HAP-1 (cell line): ENCODE measurements around the gene TBC1D2.

Source experiments
- DNase-seq, 2 experiments: peaks; one replicate each; pipeline ENCODE4 v3.0.0-alpha.2; 2016 to 2020; ENCODE audit warnings: low spot score in 2 of 2
- H3K27me3 ChIP-seq: fragments of 250-450 bp; sonication (Bioruptor Pico); 2 replicates; pipeline ENCODE4 v1.5.1; 2020; ENCODE audit warnings: low read depth, mild to moderate bottlenecking, moderate library complexity
- H3K36me3 ChIP-seq: fragments of 250-450 bp; sonication (Bioruptor Pico); replicated peaks from 2 replicates; pipeline ENCODE4 v1.5.1; 2020; ENCODE audit warnings: mild to moderate bottlenecking
- H3K4me1 ChIP-seq: fragments of 250-450 bp; sonication (Bioruptor Pico); 2 replicates; pipeline ENCODE4 v1.5.1; 2020; ENCODE audit warnings: mild to moderate bottlenecking
- H3K4me3 ChIP-seq: fragments of 250-450 bp; sonication (Bioruptor Pico); 2 replicates; pipeline ENCODE4 v1.5.1; 2020; ENCODE audit warnings: mild to moderate bottlenecking, moderate library complexity
- H3K9me3 ChIP-seq: fragments of 250-450 bp; sonication (Bioruptor Pico); 2 replicates; pipeline ENCODE4 v1.5.1; 2020; ENCODE audit warnings: mild to moderate bottlenecking, moderate library complexity
- in situ Hi-C: fragments of 300-500 bp; cut with MboI; formaldehyde crosslinking; loops from 3 replicates; pipeline ENCODE4 v1.14.3; 2020; ENCODE audit warnings: low sequenced_read_pairs, inconsistent platforms, mixed read lengths

Gene TBC1D2

GRCh38 chr9:98247831-98248657, 7.4 kb downstream of the TBC1D2 start:
- Histone ChIP-seq H3K4me3 (no peak overlapping the region), H3K36me3 (no peaks in the 10 kb centered on the region), H3K4me1 (no peaks in the 10 kb centered on the region), H3K9me3 (no peaks in the 10 kb centered on the region), H3K27me3 (no peaks in the 10 kb centered on the region)
- in situ Hi-C loops: no loop called here
- no peak for DNase-seq

GRCh38 chr9:98242426-98242825, 13.0 kb downstream of the TBC1D2 start:
- in situ Hi-C loops: no loop called here
- no peaks in the 10 kb centered on the region for H3K36me3 ChIP-seq
- no peaks in the 10 kb centered on the region for H3K27me3 ChIP-seq
- no peaks in the 10 kb centered on the region for H3K4me1 ChIP-seq
- peak in 1 of 2 experiments; percentile 7 for DNase-seq
- no peak overlapping the region for H3K4me3 ChIP-seq
- H3K9me3 ChIP-seq: no peaks in the 10 kb centered on the region

GRCh38 chr9:98241357-98242300, 13.8 kb downstream of the TBC1D2 start:
- DNase-seq: no peak
- Histone ChIP-seq H3K4me3 (no peak overlapping the region), H3K9me3 (no peaks in the 10 kb centered on the region), H3K4me1 (no peaks in the 10 kb centered on the region), H3K27me3 (no peaks in the 10 kb centered on the region), H3K36me3 (no peaks in the 10 kb centered on the region)
- in situ Hi-C loops: no loop called here

DNA sequence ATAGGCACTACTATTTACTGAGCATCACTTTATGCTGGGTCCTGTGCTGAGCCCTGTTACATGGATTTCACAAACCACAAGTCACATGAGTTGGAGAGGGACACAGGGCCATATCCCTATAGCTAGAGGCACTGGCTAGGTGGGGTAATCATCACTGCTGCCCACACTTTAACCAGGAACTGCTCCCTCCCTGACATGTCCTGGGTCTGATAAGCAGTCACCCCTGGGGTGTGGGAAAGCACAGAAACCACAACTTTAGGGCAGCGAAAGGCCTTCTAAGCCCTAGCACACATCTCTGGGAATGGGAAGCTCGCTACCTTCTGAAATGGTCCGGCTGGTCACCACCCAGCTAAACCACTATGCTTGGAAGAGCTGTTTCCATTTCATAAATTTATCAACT, 15.0 kb downstream of the TBC1D2 start:
- no peaks in the 10 kb centered on the region for H3K9me3 ChIP-seq
- in situ Hi-C loops: no loop called here
- H3K4me3 ChIP-seq: no peak overlapping the region
- H3K36me3 ChIP-seq: no peaks in the 10 kb centered on the region
- H3K4me1 ChIP-seq: no peaks in the 10 kb centered on the region
- no peaks in the 10 kb centered on the region for H3K27me3 ChIP-seq
- DNase-seq: no peak

- H3K9me3 ChIP-seq: no peaks in the 10 kb centered on the region
- in situ Hi-C loops: no loop called here
- H3K4me1 ChIP-seq: no peaks in the 10 kb centered on the region
- H3K27me3 ChIP-seq: no peaks in the 10 kb centered on the region
- no peaks in the 10 kb centered on the region for H3K36me3 ChIP-seq
- DNase-seq: no peak
- no peak overlapping the region for H3K4me3 ChIP-seq
Observed at GRCh38 chr9:98236901-98237487, 18.5 kb downstream of the TBC1D2 start.

GRCh38 chr9:98235126-98235525, 20.3 kb downstream of the TBC1D2 start:
- no peak for DNase-seq
- no peaks in the 10 kb centered on the region for H3K9me3 ChIP-seq
- H3K4me3 ChIP-seq: no peak overlapping the region
- H3K27me3 ChIP-seq: no peaks in the 10 kb centered on the region
- no peaks in the 10 kb centered on the region for H3K36me3 ChIP-seq
- in situ Hi-C loops: no loop called here
- no peaks in the 10 kb centered on the region for H3K4me1 ChIP-seq

GRCh38 chr9:98234245-98234825, 21.1 kb downstream of the TBC1D2 start:
- Histone ChIP-seq H3K4me1 (no peaks in the 10 kb centered on the region), H3K4me3 (no peak overlapping the region), H3K36me3 (no peaks in the 10 kb centered on the region), H3K9me3 (no peaks in the 10 kb centered on the region), H3K27me3 (no peaks in the 10 kb centered on the region)
- no peak for DNase-seq
- in situ Hi-C loops: no loop called here

- Histone ChIP-seq H3K36me3 (no peaks in the 10 kb centered on the region), H3K4me1 (no peaks in the 10 kb centered on the region), H3K27me3 (no peaks in the 10 kb centered on the region), H3K9me3 (no peaks in the 10 kb centered on the region), H3K4me3 (no peak overlapping the region)
- in situ Hi-C loops: no loop called here
- no peak for DNase-seq
Observed at GRCh38 chr9:98232926-98233325, 22.5 kb downstream of the TBC1D2 start.

DNA sequence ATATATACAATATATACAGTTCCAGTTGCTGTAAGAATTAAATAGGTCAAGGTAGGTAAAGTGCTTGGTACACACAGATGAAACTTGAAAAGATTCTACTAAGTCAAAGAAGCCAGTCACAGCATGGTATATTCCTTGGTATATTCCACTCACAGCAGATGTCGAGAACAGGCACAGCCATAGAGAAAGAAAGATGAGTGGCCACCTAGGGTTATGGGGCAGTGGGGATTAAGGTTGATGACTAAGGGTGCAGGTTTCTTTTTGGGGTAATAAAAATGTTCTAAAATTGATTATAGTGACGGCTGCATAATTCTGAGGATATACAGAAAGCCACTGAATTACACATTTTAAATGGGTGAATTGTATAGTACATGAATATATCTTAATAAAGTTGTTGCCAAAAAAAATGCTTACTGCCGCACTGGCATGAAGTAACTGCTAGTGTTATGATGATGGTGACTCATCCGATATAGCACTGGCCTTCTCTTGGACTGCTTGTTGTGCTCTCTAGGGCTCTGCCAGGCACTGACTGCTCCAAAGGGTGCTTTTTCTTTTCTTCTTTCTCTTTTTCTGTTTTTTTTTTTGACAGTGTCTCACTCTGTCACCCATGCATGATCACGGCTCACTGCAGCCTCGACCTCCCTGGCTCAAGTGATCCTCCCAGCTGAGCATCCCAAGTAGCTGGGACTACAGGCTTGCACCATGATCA, 23.5 kb downstream of the TBC1D2 start:
- H3K4me3 ChIP-seq: no peak overlapping the region
- no peaks in the 10 kb centered on the region for H3K4me1 ChIP-seq
- no peaks in the 10 kb centered on the region for H3K36me3 ChIP-seq
- no peak for DNase-seq
- H3K27me3 ChIP-seq: no peaks in the 10 kb centered on the region
- no peaks in the 10 kb centered on the region for H3K9me3 ChIP-seq
- in situ Hi-C loops: no loop called here

GRCh38 chr9:98230789-98231188, 24.7 kb downstream of the TBC1D2 start:
- Histone ChIP-seq H3K36me3 (no peaks in the 10 kb centered on the region), H3K9me3 (no peaks in the 10 kb centered on the region), H3K4me1 (no peaks in the 10 kb centered on the region), H3K4me3 (no peak overlapping the region), H3K27me3 (no peaks in the 10 kb centered on the region)
- in situ Hi-C loops: no loop called here
- DNase-seq: no peak

DNA sequence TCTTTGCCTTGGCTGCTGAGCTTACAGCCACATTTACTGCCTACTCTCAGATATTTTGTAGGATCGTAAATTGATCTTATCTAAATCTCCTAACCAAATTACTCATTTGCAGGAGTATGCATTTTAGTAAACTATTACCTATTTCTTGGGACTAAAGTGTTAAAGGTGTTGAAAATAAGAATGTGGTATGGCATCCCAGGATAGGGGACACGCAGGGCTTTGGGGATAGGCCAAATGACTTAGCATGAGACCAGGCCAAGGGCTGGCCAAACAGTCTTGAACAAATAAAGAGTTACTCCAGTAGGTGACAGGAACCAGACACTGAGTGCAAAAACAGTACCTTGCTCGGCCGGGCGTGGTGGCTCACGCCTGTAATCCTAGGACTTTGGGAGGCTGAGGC, 25.1 kb downstream of the TBC1D2 start:
- Histone ChIP-seq H3K36me3 (no peaks in the 10 kb centered on the region), H3K4me1 (no peaks in the 10 kb centered on the region)

GRCh38 chr9:98229620-98230019, 25.8 kb downstream of the TBC1D2 start:
- H3K4me3 ChIP-seq: no peak overlapping the region
- no peaks in the 10 kb centered on the region for H3K9me3 ChIP-seq
- no peak for DNase-seq
- no peaks in the 10 kb centered on the region for H3K36me3 ChIP-seq
- H3K4me1 ChIP-seq: no peaks in the 10 kb centered on the region
- H3K27me3 ChIP-seq: no peaks in the 10 kb centered on the region
- in situ Hi-C loops: no loop called here

More for the DNA sequence above, 25.1 kb downstream of the TBC1D2 start:
- Histone ChIP-seq H3K27me3 (no peaks in the 10 kb centered on the region), H3K9me3 (no peaks in the 10 kb centered on the region), H3K4me3 (no peak overlapping the region)
- DNase-seq: no peak
- in situ Hi-C loops: no loop called here

DNA sequence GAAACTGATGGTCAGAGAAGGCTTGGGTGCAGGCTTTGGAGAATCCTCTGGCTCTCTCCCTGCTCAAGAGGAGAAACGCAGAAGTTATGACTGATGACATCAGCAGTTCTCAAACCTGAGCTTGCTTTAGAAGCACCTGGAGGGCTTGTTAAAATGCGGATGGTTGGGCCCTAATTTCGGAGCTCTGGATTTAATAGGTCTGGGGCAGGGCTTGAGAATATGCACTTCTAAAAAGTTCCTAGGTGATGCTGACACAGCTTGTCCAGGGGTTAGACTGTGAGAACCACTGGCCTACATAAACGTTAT, 26.4 kb downstream of the TBC1D2 start:
- in situ Hi-C loops: no loop called here
- Histone ChIP-seq H3K36me3 (no peaks in the 10 kb centered on the region), H3K27me3 (no peaks in the 10 kb centered on the region), H3K4me3 (no peak overlapping the region), H3K9me3 (no peaks in the 10 kb centered on the region), H3K4me1 (no peaks in the 10 kb centered on the region)
- no peak for DNase-seq
